GM18517 (cell line): ENCODE results near the gene BLTP2.
"Not testable (repeated sequence)": the region's sequence is repeated elsewhere in the genome, so short reads cannot be mapped to it uniquely, and the experiment has no call there.

Source experiments
- ATAC-seq: cut with Tn5 transposase; IDR thresholded peaks from one replicate; pipeline ENCODE4 v1.9.1; 2021; ENCODE audit warnings: mild to moderate bottlenecking, moderate library complexity; ENCODE audit not compliant: unreplicated experiment

The BLTP2 gene

GRCh38 chr17:28644787-28645575 is at the start of gene BLTP2:
BLTP2 (minus strand) TSS chr17:28645158; CDS start chr17:28645056, 102 bp downstream.
- ATAC-seq, result peak; percentile 73

GRCh38 chr17:28693869-28694268 is 48.9 kb upstream of the BLTP2 start:
- ATAC-seq, result no peak

- no peak for ATAC-seq
These were observed 44.1 kb upstream of the BLTP2 start for GRCh38 chr17:28689011-28689410.

GRCh38 chr17:28688481-28688880 is 43.5 kb upstream of the BLTP2 start:
- ATAC-seq, result no peak

- ATAC-seq, result no peak
These were observed 41.3 kb upstream of the BLTP2 start for GRCh38 chr17:28686296-28686695.

GRCh38 chr17:28685366-28685765 is 40.4 kb upstream of the BLTP2 start:
- ATAC-seq, result no peak

DNA sequence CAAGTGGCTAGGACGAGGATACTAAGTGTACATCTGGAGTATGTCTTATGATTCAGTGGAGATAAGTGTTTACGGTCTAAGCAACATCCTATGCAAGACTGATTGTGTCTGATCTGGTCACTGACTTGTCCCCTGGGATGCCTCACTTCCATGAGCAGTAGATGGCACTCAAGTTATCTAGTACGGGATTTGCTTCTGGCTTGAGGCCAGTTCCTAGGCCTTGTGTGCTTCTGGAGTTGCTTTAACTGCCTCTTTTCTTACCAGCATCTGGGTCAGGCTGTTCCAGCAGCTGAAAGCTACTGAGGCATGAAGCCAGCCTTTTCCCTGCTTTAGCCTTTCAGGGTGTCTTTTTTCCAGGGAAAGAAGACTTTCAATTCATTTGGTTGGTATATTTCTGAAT is 40.0 kb upstream of the BLTP2 start:
- ATAC-seq, result no peak

GRCh38 chr17:28682655-28683054 is 37.7 kb upstream of the BLTP2 start:
- no peak for ATAC-seq

DNA sequence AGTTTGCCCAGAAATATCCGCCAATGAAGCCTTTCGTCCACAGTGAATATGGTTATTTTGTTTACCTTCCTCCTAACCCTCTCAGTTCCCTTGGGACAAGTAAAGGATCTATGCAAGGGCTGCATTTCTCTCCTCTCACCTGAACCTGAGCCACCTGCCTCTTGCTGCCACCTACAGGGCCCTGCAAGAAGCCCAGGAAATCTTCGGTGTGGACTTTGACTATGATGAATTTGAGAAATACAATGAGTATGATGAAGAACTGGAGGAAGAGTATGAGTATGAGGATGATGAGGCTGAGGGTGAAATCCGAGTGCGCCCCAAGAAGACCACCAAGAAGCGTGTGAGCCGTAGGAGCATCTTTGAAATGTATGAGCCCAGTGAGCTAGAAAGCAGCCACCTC is 31.0 kb upstream of the BLTP2 start:
- ATAC-seq, result no peak

- ATAC-seq, result no peak
These were observed 30.5 kb upstream of the BLTP2 start for GRCh38 chr17:28675490-28675889.

DNA sequence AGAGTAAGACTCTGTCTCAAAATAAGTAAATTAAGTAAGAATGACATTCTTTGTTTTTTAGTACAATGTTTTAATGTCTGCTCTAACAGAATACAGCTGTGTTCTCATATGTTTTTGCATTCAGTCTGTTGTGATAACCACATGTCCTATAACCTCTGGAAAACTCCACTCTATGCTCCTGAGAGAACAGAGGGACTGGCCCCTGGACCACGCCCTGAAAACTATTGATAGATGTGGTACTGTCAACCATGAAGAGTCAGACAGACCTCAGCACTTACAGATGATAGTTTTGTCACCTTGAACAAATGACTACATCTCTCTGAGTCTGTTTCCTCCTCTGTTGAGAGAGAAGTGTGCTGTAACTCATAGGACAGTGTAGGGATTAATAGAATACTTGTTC is 25.0 kb upstream of the BLTP2 start:
- no peak for ATAC-seq

DNA sequence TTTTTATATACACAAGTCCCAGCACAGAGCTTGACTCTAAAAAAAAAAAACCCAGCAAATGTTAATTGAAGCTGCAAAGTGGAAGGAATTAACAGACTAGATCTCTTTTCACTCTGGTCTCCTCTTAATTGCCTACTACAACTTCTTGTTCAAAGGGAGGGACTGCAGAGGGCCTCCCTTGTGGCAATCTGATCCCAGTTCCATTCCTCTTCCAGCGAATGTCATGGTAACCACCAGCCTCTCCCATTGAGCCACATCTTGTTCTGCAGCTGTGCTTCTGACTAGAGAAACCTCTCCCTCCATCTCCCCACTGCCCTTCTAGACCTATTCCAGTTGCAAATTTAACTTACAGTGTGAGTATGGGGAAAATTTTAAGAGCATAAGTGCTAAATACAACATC is 22.9 kb upstream of the BLTP2 start:
- ATAC-seq, result no peak

- ATAC-seq, result no peak
These were observed 21.0 kb upstream of the BLTP2 start for GRCh38 chr17:28665994-28666393.

- no peak for ATAC-seq
These were observed 18.8 kb upstream of the BLTP2 start for GRCh38 chr17:28663723-28664122.

- ATAC-seq, result no peak
These were observed 17.5 kb upstream of the BLTP2 start for GRCh38 chr17:28662527-28662829.

DNA sequence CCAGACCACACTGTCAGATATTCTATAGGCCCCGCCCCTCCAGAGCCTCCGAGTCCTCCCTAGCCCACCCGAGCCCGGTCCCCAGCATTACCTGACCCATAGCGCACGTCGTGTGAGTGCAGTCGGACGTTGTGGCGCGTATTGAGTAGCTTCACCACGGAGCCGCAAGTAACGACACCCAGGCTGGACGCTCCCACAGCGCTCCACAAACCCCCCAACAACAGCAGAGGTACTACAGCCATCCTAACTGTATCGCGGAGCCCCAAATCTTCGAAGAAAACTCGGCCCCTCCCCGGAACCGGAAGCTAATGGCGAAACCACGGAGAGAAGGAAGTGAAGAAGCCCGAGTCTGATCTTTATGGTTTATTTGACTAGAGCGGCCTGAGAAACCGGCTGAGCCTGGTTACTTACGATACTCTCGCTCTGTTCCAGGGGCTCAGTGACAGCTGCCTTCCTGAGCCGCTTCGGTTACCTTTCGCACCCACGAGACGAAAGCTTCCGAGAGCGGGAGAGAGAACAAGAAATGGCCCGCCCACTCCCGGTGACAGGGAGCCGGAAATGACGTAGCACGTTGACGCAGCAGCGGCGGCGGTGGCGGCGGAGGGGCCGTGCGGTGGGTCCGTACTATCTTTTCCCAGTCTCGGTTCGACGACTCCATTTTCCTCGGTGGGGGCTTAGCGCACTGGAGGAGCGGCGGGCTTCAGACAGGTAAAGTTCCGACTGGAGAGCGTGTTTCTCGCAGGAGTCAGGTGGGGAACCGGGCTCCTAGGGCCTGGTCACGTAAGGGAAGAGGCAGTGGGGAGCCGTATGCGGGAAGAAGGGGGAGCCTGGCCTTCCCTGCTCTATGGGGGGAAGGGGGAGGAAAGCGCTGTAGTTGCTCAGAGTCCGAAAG is 16.9 kb upstream of the BLTP2 start, which contains the start of the genes SDF2 and SUPT6H:
SDF2 (minus strand) TSS at position 272 of the 892 bp plus-strand sequence; CDS start at position 242, 30 bp downstream.
SUPT6H (plus strand) TSS at position 571 of the 892 bp plus-strand sequence. CDS start 11,197 bp downstream, outside the sequence.
- ATAC-seq, result peak; percentile 66

DNA sequence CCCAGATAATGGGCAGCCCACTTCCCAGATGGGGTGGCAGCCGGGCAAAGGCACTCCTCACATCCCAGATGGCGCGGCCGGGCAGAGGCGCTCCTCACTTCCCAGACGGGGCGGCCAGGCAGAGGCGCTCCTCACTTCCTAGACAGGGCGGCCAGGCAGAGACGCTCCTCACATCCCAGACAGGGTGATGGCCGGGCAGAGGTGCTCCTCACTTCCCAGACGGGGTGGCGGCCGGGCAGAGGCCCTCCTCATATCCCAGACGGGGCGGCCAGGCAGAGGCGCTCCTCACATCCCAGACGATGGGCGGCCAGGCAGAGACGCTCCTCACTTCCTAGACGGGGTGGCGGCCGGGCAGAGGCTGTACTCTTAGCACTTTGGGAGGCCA is 14.5 kb upstream of the BLTP2 start:
- not testable (repeated sequence) for ATAC-seq

GRCh38 chr17:28658766-28659496 is 14.0 kb upstream of the BLTP2 start:
- not testable (repeated sequence) for ATAC-seq

GRCh38 chr17:28658342-28658741 is 13.4 kb upstream of the BLTP2 start:
- ATAC-seq, result not testable (repeated sequence)

DNA sequence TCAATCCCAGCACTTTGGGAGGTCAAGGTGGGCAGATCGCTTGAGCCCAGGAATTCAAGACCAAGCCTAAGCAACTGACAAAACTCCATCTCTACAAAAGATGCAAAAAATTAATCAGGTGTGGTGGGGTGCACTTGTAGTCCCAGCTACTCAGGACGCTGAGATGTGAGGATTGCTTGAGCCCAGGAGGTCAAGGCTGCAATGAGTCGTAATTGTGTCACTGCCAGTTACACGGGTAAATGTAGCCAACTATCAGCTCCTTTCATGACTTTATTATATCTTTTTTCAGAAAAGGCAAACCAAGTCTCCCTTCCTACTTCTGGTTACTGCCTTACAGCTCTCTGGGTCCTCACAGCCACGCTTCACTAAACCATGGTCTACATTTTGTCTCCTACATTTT is 12.8 kb upstream of the BLTP2 start:
- no peak for ATAC-seq

GRCh38 chr17:28655160-28655559 is 10.2 kb upstream of the BLTP2 start:
- ATAC-seq, result no peak
